Testis (tissue), 3 donors: ENCODE measurements around the gene OR6K2. TPM values are rescaled to one million over a fixed set of nuclear protein-coding genes. Genes with fewer than 3 reads are reported as not detected.
"Not testable (repeated sequence)": the region's sequence is repeated elsewhere in the genome, so short reads cannot be mapped to it uniquely, and the experiment has no call there.

Source experiments
- DNase-seq: peaks from one replicate; pipeline ENCODE4 v3.0.0-alpha.2; 2019
- H3K27ac ChIP-seq, 2 donors: fragments of 200-600 bp; sonication (generic); one replicate each; pipeline ENCODE4 v1.5.1; 2019
- H3K27me3 ChIP-seq: fragments of 200-600 bp; sonication (generic); one replicate; pipeline ENCODE4 v1.5.1; 2019
- H3K36me3 ChIP-seq: fragments of 200-600 bp; sonication (generic); one replicate; pipeline ENCODE4 v1.5.1; 2017; ENCODE audit warnings: low read depth; ENCODE audit errors: missing control alignments
- H3K4me1 ChIP-seq: fragments of 200-600 bp; sonication (generic); one replicate; pipeline ENCODE4 v1.5.1; 2019
- H3K4me3 ChIP-seq, 2 donors: fragments of 200-600 bp; sonication (generic); one replicate each; pipeline ENCODE4 v1.5.1; 2017 to 2019
- H3K9me3 ChIP-seq: fragments of 200-600 bp; sonication (generic); one replicate; pipeline ENCODE4 v1.5.1; 2017
- CTCF ChIP-seq, 3 experiments: fragments of 450-650 bp in 2 of 3; fragments of 200-600 bp in 1 of 3; sonication (generic) in 1 of 3; IDR thresholded peaks; one replicate each; pipeline ENCODE4 v1.5.1; 2016 to 2019; ENCODE audit warnings: antibody characterized with exemption in 3 of 3, mild to moderate bottlenecking in 2 of 3, moderate library complexity in 1 of 3
- POLR2A ChIP-seq: fragments of 450-650 bp; IDR thresholded peaks from one replicate; pipeline ENCODE4 v1.6.1; 2017; ENCODE audit warnings: antibody characterized with exemption, mild to moderate bottlenecking, moderate library complexity
- WGBS, 2 donors: methylation state at CpG; one replicate each; pipeline ENCODE4 v1.1.5; 2018; 5-methylcytosine and 5-hydroxymethylcytosine counted together
- intact Hi-C: fragments of 100-400 bp; cut with DNase I; formaldehyde crosslinking; loops from one replicate; pipeline ENCODE4 v1.15.1; 2023; ENCODE audit warnings: low total_unique reads
- polyA plus RNA-seq: library from polyadenylated mRNA; stranded (reverse); fragments of 350-450 nt; fragmentation: Illumina TruSeq; extraction: RNeasy Lipid Tissue Mini Kit (QIAGEN cat#74804); gene quantifications from one replicate; pipeline ENCODE4 v1.2.3, GENCODE V29; 2014; ENCODE audit warnings: low read depth, low replicate concordance; ENCODE audit not compliant: insufficient read depth
- total RNA-seq, 2 donors: library from RNA; depleted of rRNA; stranded (reverse); fragments of >200 nt; gene quantifications; one replicate each; pipeline ENCODE4 v1.2.3, GENCODE V29; 2016

OR6K2 gene
- total and polyA plus RNA-seq, 3 donors from 2014 or later, result not detected

GRCh38 chr1:158689110-158689509, 11.3 kb downstream of the OR6K2 start:
- Histone ChIP-seq H3K9me3 (no peaks in the 10 kb centered on the region), H3K27me3 (no peaks in the 10 kb centered on the region), H3K4me1 (no peaks in the 10 kb centered on the region), H3K36me3 (no peaks in the 10 kb centered on the region), H3K4me3 (no peak overlapping the region), H3K27ac (no peak overlapping the region)
- intact Hi-C loops, result no loop called here
- 35 to 48% methylated on average over 1 of the region's 1 CpG for WGBS, 2 donors
- TF ChIP-seq CTCF (IDR thresholded peaks at IDR 0.05) (no peak), POLR2A (no peak)
- DNase-seq, result no peak

- H3K4me1 ChIP-seq, H3K36me3 ChIP-seq, DNase-seq, H3K4me3 ChIP-seq, H3K27me3 ChIP-seq, H3K27ac ChIP-seq, H3K9me3 ChIP-seq, intact Hi-C loops: not testable (repeated sequence)
- 82 to 89% methylated on average over 1 of the region's 1 CpG for WGBS, 2 donors
Observed at GRCh38 chr1:158688343-158688742, 12.1 kb downstream of the OR6K2 start.

GRCh38 chr1:158687037-158687436, 13.4 kb downstream of the OR6K2 start:
- Histone ChIP-seq H3K4me3 (no peak overlapping the region), H3K36me3 (no peaks in the 10 kb centered on the region), H3K4me1 (no peaks in the 10 kb centered on the region), H3K27me3 (no peaks in the 10 kb centered on the region), H3K9me3 (no peaks in the 10 kb centered on the region), H3K27ac (no peak overlapping the region)
- intact Hi-C loops, result no loop called here
- DNase-seq, result no peak
- TF ChIP-seq POLR2A (no peak), CTCF (IDR thresholded peaks at IDR 0.05) (no peak)

- H3K9me3 ChIP-seq, result no peaks in the 10 kb centered on the region
- no peaks in the 10 kb centered on the region for H3K27me3 ChIP-seq
- no peak within 1 kb of the TSS for H3K27ac ChIP-seq
- H3K36me3 ChIP-seq, result no peaks in the 10 kb centered on the region
- 52 to 53% methylated on average over 7 of the region's 7 CpGs for whole genome bisulfite sequencing, 2 donors
- no peak for DNase-seq
- intact Hi-C loops, result no loop called here
- no peak within 1 kb of the TSS for H3K4me3 ChIP-seq
- TF ChIP-seq CTCF (IDR thresholded peaks at IDR 0.05) (no peak), POLR2A (no peak)
- H3K4me1 ChIP-seq, result no peaks in the 10 kb centered on the region
Observed at GRCh38 chr1:158686111-158687009, 14.1 kb downstream of the OR6K2 start, which contains the start of gene SPTA1. Gene SPTA1 (minus strand): TSS chr1:158686715. CDS start chr1:158686517, 198 bp downstream.

- 79 to 80% methylated on average over 7 of the region's 7 CpGs for WGBS, 2 donors
- Histone ChIP-seq H3K4me1 (no peaks in the 10 kb centered on the region), H3K9me3 (no peaks in the 10 kb centered on the region), H3K36me3 (no peaks in the 10 kb centered on the region), H3K27ac (no peak overlapping the region), H3K27me3 (no peaks in the 10 kb centered on the region), H3K4me3 (no peak overlapping the region)
- no peak for DNase-seq
- no peak for TF ChIP-seq POLR2A
- TF ChIP-seq CTCF (IDR thresholded peaks at IDR 0.05), result no peak
- intact Hi-C loops, result no loop called here
Observed at GRCh38 chr1:158685085-158685484, 15.4 kb downstream of the OR6K2 start.
